ENCODE data around the gene LAYN. TPM values are rescaled to one million over a fixed set of nuclear protein-coding genes. Genes with fewer than 3 reads are reported as not detected.

Gene LAYN
- total and polyA plus RNA-seq, 2 donors (not counting 3 experiments of a cell fraction or from before 2014, with no cell fraction given), result 0.92 to 2.2 TPM

GRCh38 chr11:111554532-111554931, 14.0 kb downstream of the LAYN start:
- Histone ChIP-seq H3K27me3 (ENCODE audit: control insufficient read depth in 2 of 2, insufficient read depth in 2 of 2, low read length in 2 of 2) (peaks cover 12 to 13% of the 10 kb centered on the region in 2 experiments), H4K20me1 (replicated peaks; ENCODE audit: control insufficient read depth, extremely low read depth, insufficient read depth, low read length) (no peaks in the 10 kb centered on the region), H3K36me3 (ENCODE audit: control insufficient read depth in 2 of 2, extremely low read depth in 1 of 2, insufficient read depth in 2 of 2, low read length in 2 of 2) (no peaks in the 10 kb centered on the region), H3K9me1 (replicated peaks; ENCODE audit: control insufficient read depth, extremely low read depth, insufficient read depth, low read length) (no peaks in the 10 kb centered on the region), H3K9ac (replicated peaks; ENCODE audit: extremely low read depth, insufficient read depth, low read length) (no peak overlapping the region), H3K4me2 (ENCODE audit: insufficient read depth, low read length) (no peak overlapping the region), H3K4me1 (ENCODE audit: control insufficient read depth, extremely low read depth, insufficient read depth, low read length) (no peaks in the 10 kb centered on the region), H2AFZ (ENCODE audit: low read depth, low read length) (no peak overlapping the region), H3K9me3 (replicated peaks; ENCODE audit: control insufficient read depth, insufficient read depth, low read length) (no peaks in the 10 kb centered on the region), H3K79me2 (ENCODE audit: control insufficient read depth, insufficient read depth, low read length) (no peaks in the 10 kb centered on the region), H3K4me3 (replicated peaks in 1 of 3; ENCODE audit: insufficient read depth in 1 of 3, low read depth in 1 of 3, low read length in 3 of 3) (no peak overlapping the region), H3K27ac (ENCODE audit: insufficient read depth, low read depth, low read length) (no peak overlapping the region)
- no peak for TF ChIP-seq MAX (IDR thresholded peaks at IDR 0.05; ENCODE audit: insufficient read depth, insufficient read length)
- no peak for FAIRE-seq
- no peak for DNase-seq (ENCODE audit: low read depth, low spot score)
- BruUV-seq (replicated peaks), result no TSS peak
- dilution Hi-C loops (cut with MboI; ENCODE audit: extremely low pct_ligation_motif_present, low sequenced_read_pairs) (no loop called here), intact Hi-C loops (cut with micrococcal nuclease) (no loop called here)
- POLR2A ChIA-PET, result no interaction called here
- CTCF ChIA-PET, result no interaction called here

- H3K9me1 ChIP-seq (replicated peaks; ENCODE audit: control insufficient read depth, extremely low read depth, insufficient read depth, low read length), result no peaks in the 10 kb centered on the region
- H3K36me3 ChIP-seq (ENCODE audit: control insufficient read depth in 2 of 2, extremely low read depth in 1 of 2, insufficient read depth in 2 of 2, low read length in 2 of 2), result no peaks in the 10 kb centered on the region
- no peak overlapping the region for H3K4me3 ChIP-seq (replicated peaks in 1 of 3; ENCODE audit: insufficient read depth in 1 of 3, low read depth in 1 of 3, low read length in 3 of 3)
- BruUV-seq (replicated peaks), result no TSS peak
- H3K27me3 ChIP-seq (ENCODE audit: control insufficient read depth in 2 of 2, insufficient read depth in 2 of 2, low read length in 2 of 2), result peaks cover 5 to 10% of the 10 kb centered on the region in 2 experiments
- no peaks in the 10 kb centered on the region for H3K4me1 ChIP-seq (ENCODE audit: control insufficient read depth, extremely low read depth, insufficient read depth, low read length)
- no peak overlapping the region for H3K9ac ChIP-seq (replicated peaks; ENCODE audit: extremely low read depth, insufficient read depth, low read length)
- H3K79me2 ChIP-seq (ENCODE audit: control insufficient read depth, insufficient read depth, low read length), result no peaks in the 10 kb centered on the region
- no peak overlapping the region for H2AFZ ChIP-seq (ENCODE audit: low read depth, low read length)
- ChIA-PET CTCF (no interaction called here), POLR2A (no interaction called here)
- FAIRE-seq, result no peak
- no peaks in the 10 kb centered on the region for H3K9me3 ChIP-seq (replicated peaks; ENCODE audit: control insufficient read depth, insufficient read depth, low read length)
- intact Hi-C loops (cut with micrococcal nuclease), result no loop called here
- no peak for DNase-seq (ENCODE audit: low read depth, low spot score)
- H3K4me2 ChIP-seq (ENCODE audit: insufficient read depth, low read length), result no peak overlapping the region
- no peaks in the 10 kb centered on the region for H4K20me1 ChIP-seq (replicated peaks; ENCODE audit: control insufficient read depth, extremely low read depth, insufficient read depth, low read length)
- TF ChIP-seq POLR2AphosphoS5 (IDR thresholded peaks at IDR 0.05; ENCODE audit: insufficient read depth, low read depth, low read length) (no peak), JUN (IDR thresholded peaks at IDR 0.05; ENCODE audit: borderline replicate concordance, insufficient read depth, insufficient read length, low read depth) (no peak), GATA2 (IDR thresholded peaks at IDR 0.05; ENCODE audit: insufficient read depth, insufficient read length, low read depth, low read length) (no peak), EZH2 (IDR thresholded peaks at IDR 0.05; ENCODE audit: borderline replicate concordance, low read depth, low read length, severe bottlenecking) (no peak), POLR2A (IDR thresholded peaks at IDR 0.05; ENCODE audit: low read depth, low read length) (no peak), FOS (IDR thresholded peaks at IDR 0.05; ENCODE audit: borderline replicate concordance, insufficient read depth, low read length) (no peak), CTCF (IDR thresholded peaks at IDR 0.05; ENCODE audit: extremely low read depth in 1 of 2, insufficient read depth in 1 of 2, low read depth in 1 of 2, low read length in 2 of 2) (no peak), MYC (IDR thresholded peaks at IDR 0.05; ENCODE audit: low read depth, low read length) (no peak), MAX (IDR thresholded peaks at IDR 0.05; ENCODE audit: insufficient read depth, insufficient read length) (no peak)
- dilution Hi-C loops (cut with MboI; ENCODE audit: extremely low pct_ligation_motif_present, low sequenced_read_pairs), result no loop called here
- no peak overlapping the region for H3K27ac ChIP-seq (ENCODE audit: insufficient read depth, low read depth, low read length)
These were observed 14.7 kb downstream of the LAYN start for GRCh38 chr11:111555255-111555654.
